Stimulated activated CD4-positive, alpha-beta T cell treated with anti-CD3 and anti-CD28 coated beads, Interleukin-2, amount 100 ng/mL, for 48 hours (primary cell): ENCODE measurements around the gene CTR9.

Experiments used
- DNase-seq, 2 donors: peaks; one replicate each; pipeline ENCODE4 v3.0.0-alpha.2; 2020

Gene CTR9

GRCh38 chr11:10743354-10744000 lies 7.6 kb upstream of the CTR9 start:
- no peak for DNase-seq

GRCh38 chr11:10744206-10744605 lies 6.8 kb upstream of the CTR9 start:
- no peak for DNase-seq

- DNase-seq: no peak
Observed at GRCh38 chr11:10746871-10747270, 4.2 kb upstream of the CTR9 start.

GRCh38 chr11:10747733-10748132 lies 3.3 kb upstream of the CTR9 start:
- DNase-seq: no peak

GRCh38 chr11:10749476-10749875 lies 1.6 kb upstream of the CTR9 start:
- no peak for DNase-seq

- DNase-seq: no peak
Observed at GRCh38 chr11:10751581-10751940, 515 bp downstream of the CTR9 start.

GRCh38 chr11:10752061-10752460 lies 1.0 kb downstream of the CTR9 start:
- no peak for DNase-seq

- DNase-seq: no peak
Observed at GRCh38 chr11:10752486-10752885, 1.4 kb downstream of the CTR9 start.

GRCh38 chr11:10758957-10759356 lies 7.9 kb downstream of the CTR9 start:
- no peak for DNase-seq

- DNase-seq: no peak
Observed at GRCh38 chr11:10761085-10761698, 10.1 kb downstream of the CTR9 start.

GRCh38 chr11:10762185-10762584 lies 11.1 kb downstream of the CTR9 start:
- DNase-seq: no peak

GRCh38 chr11:10762913-10763421 lies 11.9 kb downstream of the CTR9 start:
- DNase-seq: no peak

GRCh38 chr11:10763766-10764165 lies 12.7 kb downstream of the CTR9 start:
- DNase-seq: no peak

- no peak for DNase-seq
Observed at GRCh38 chr11:10764412-10764811, 13.4 kb downstream of the CTR9 start.

GRCh38 chr11:10770626-10771254 lies 19.7 kb downstream of the CTR9 start:
- DNase-seq: no peak

- DNase-seq: no peak
Observed at GRCh38 chr11:10771457-10771856, 20.4 kb downstream of the CTR9 start.

GRCh38 chr11:10774811-10775210 lies 23.8 kb downstream of the CTR9 start:
- DNase-seq: no peak

GRCh38 chr11:10777393-10777793 lies 26.3 kb downstream of the CTR9 start:
- no peak for DNase-seq

GRCh38 chr11:10777806-10778205 lies 26.8 kb downstream of the CTR9 start:
- DNase-seq: no peak

- DNase-seq: no peak
Observed at GRCh38 chr11:10778217-10778970, 27.3 kb downstream of the CTR9 start.

- no peak for DNase-seq
Observed at GRCh38 chr11:10779086-10779485, 28.0 kb downstream of the CTR9 start.

GRCh38 chr11:10780040-10780439 lies 29.0 kb downstream of the CTR9 start:
- DNase-seq: no peak
